Neural cell (in vitro differentiated cells): ENCODE measurements around the gene ZSWIM8. TPM values are rescaled to one million over a fixed set of nuclear protein-coding genes. Genes with fewer than 3 reads are reported as not detected.

Experiments
- H2AFZ ChIP-seq: fragments of 200-600, 300-800 bp; sonication (generic), shearing (Covaris generic); 2 replicates; pipeline ENCODE4 v1.6.0; 2014; ENCODE audit warnings: low read depth, mild to moderate bottlenecking, antibody characterized with exemption, low read length, moderate library complexity
- H3F3A ChIP-seq: fragments of 200-600 bp; shearing (Covaris generic); 2 replicates; pipeline ENCODE4 v1.6.1; 2016; ENCODE audit warnings: mild to moderate bottlenecking, moderate library complexity, mixed read lengths, antibody characterized with exemption, low read length; ENCODE audit not compliant: insufficient read depth, poor library complexity, severe bottlenecking
- H3K27ac ChIP-seq: fragments of 200-600, 300-800 bp; sonication (generic), shearing (Covaris generic); 2 replicates; pipeline ENCODE4 v1.5.1; 2014; ENCODE audit warnings: mild to moderate bottlenecking, low read length, moderate library complexity
- H3K27me3 ChIP-seq: fragments of 300-800, 200-600 bp; sonication (generic), shearing (Covaris generic); 2 replicates; pipeline ENCODE4 v1.6.0; 2014; ENCODE audit warnings: mild to moderate bottlenecking, low read depth, low read length, moderate library complexity; ENCODE audit not compliant: insufficient read depth
- H3K36me3 ChIP-seq: fragments of 300-800, 200-600 bp; sonication (generic), shearing (Covaris generic); 2 replicates; pipeline ENCODE4 v1.5.1; 2014; ENCODE audit warnings: mild to moderate bottlenecking, antibody characterized with exemption, low read length, moderate library complexity; ENCODE audit not compliant: insufficient read depth
- H3K4me2 ChIP-seq: fragments of 300-800, 200-600 bp; sonication (generic), shearing (Covaris generic); 2 replicates; pipeline ENCODE4 v1.6.0; 2014; ENCODE audit warnings: mild to moderate bottlenecking, low read length
- H3K4me3 ChIP-seq: fragments of 300-800, 200-600 bp; sonication (generic), shearing (Covaris generic); 2 replicates; pipeline ENCODE4 v1.5.1; 2014; ENCODE audit warnings: mild to moderate bottlenecking, low read length, moderate library complexity
- H3K79me2 ChIP-seq: fragments of 200-600 bp; shearing (Covaris generic); replicated peaks from 2 replicates; pipeline ENCODE4 v1.6.0; 2014; ENCODE audit warnings: mild to moderate bottlenecking, low read length, moderate library complexity; ENCODE audit not compliant: insufficient read depth
- H3K9ac ChIP-seq: fragments of 300-800, 200-600 bp; sonication (generic), shearing (Covaris generic); 2 replicates; pipeline ENCODE4 v1.6.1; 2016; ENCODE audit warnings: mild to moderate bottlenecking, low read length, mixed read lengths
- H3K9me2 ChIP-seq: fragments of 200-600 bp; shearing (Covaris generic); 2 replicates; pipeline ENCODE4 v1.6.1; 2016; ENCODE audit warnings: mild to moderate bottlenecking, low read length, mixed read lengths; ENCODE audit not compliant: insufficient read depth
- H3K9me3 ChIP-seq: fragments of 200-600, 300-800 bp; sonication (generic), shearing (Covaris generic); 2 replicates; pipeline ENCODE4 v1.6.1; 2016; ENCODE audit warnings: mild to moderate bottlenecking, mixed run types, low read length, moderate library complexity, mixed read lengths
- H4K20me1 ChIP-seq: fragments of 200-600 bp; shearing (Covaris generic); 2 replicates; pipeline ENCODE4 v1.6.1; 2016; ENCODE audit warnings: mild to moderate bottlenecking, mixed run types; ENCODE audit not compliant: insufficient read depth
- CTCF ChIP-seq: fragments of 450-650 bp; IDR thresholded peaks from 2 replicates; pipeline ENCODE4 v1.5.1; 2014; ENCODE audit warnings: antibody characterized with exemption, mild to moderate bottlenecking, moderate library complexity; ENCODE audit not compliant: poor library complexity, severe bottlenecking
- EP300 ChIP-seq: fragments of 450-650 bp; conservative IDR thresholded peaks from 2 replicates; pipeline ENCODE4 v1.6.1; 2014; ENCODE audit warnings: antibody characterized with exemption, mild to moderate bottlenecking, moderate library complexity; ENCODE audit not compliant: poor library complexity, severe bottlenecking
- EZH2 ChIP-seq: fragments of 200-600, 300-800 bp; shearing (Covaris generic), sonication (generic); IDR thresholded peaks from 2 replicates; pipeline ENCODE4 v1.6.1; 2014; ENCODE audit warnings: antibody characterized with exemption, low read length, borderline replicate concordance, mild to moderate bottlenecking; ENCODE audit not compliant: insufficient read depth, poor library complexity, severe bottlenecking
- MXI1 ChIP-seq: fragments of 450-650 bp; conservative IDR thresholded peaks from 2 replicates; pipeline ENCODE4 v1.6.1; 2014; ENCODE audit warnings: antibody characterized with exemption, mild to moderate bottlenecking; ENCODE audit not compliant: poor library complexity, severe bottlenecking
- POLR2AphosphoS5 ChIP-seq: IDR thresholded peaks from 2 replicates; pipeline ENCODE4 v1.6.1; 2012
- RAD21 ChIP-seq: fragments of 450-650 bp; conservative IDR thresholded peaks from 2 replicates; pipeline ENCODE4 v1.6.1; 2014; ENCODE audit warnings: antibody characterized with exemption, mild to moderate bottlenecking, moderate library complexity
- REST ChIP-seq: IDR thresholded peaks from 2 replicates; pipeline ENCODE4 v1.6.1; 2012; ENCODE audit warnings: borderline replicate concordance
- SMC3 ChIP-seq: fragments of 450-650 bp; conservative IDR thresholded peaks from 2 replicates; pipeline ENCODE4 v1.6.1; 2014; ENCODE audit warnings: antibody characterized with exemption, mild to moderate bottlenecking, moderate library complexity; ENCODE audit not compliant: poor library complexity
- TAF1 ChIP-seq: IDR thresholded peaks from 2 replicates; pipeline ENCODE4 v1.6.1; 2012; ENCODE audit warnings: low read depth
- polyA plus RNA-seq: library from polyadenylated mRNA; depleted of rRNA; stranded (reverse); fragments of >200 nt; gene quantifications from 2 replicates; pipeline ENCODE4 v1.2.3, GENCODE V29; 2014

Gene ZSWIM8
- polyA plus RNA-seq, 1 donor from 2014 or later: 69.1 TPM

GRCh38 chr10:73847031-73847430, 61.6 kb downstream of the ZSWIM8 start:
- H3K9me3 ChIP-seq: no peaks in the 10 kb centered on the region
- H3K4me2 ChIP-seq: no peak overlapping the region
- no peaks in the 10 kb centered on the region for H4K20me1 ChIP-seq
- H3K27ac ChIP-seq: no peak overlapping the region
- no peak overlapping the region for H3K9ac ChIP-seq
- no peaks in the 10 kb centered on the region for H3K27me3 ChIP-seq
- TF ChIP-seq CTCF (no peak), EZH2 (no peak), MXI1 (no peak), POLR2AphosphoS5 (no peak), EP300 (no peak), TAF1 (no peak), RAD21 (no peak), SMC3 (no peak), REST (no peak)
- H3F3A ChIP-seq: no peaks in the 10 kb centered on the region
- no peak overlapping the region for H2AFZ ChIP-seq
- no peak overlapping the region for H3K4me3 ChIP-seq
- no peaks in the 10 kb centered on the region for H3K9me2 ChIP-seq
- H3K79me2 ChIP-seq: no peaks in the 10 kb centered on the region
- H3K36me3 ChIP-seq: no peaks in the 10 kb centered on the region

GRCh38 chr10:73848821-73849489, 63.5 kb downstream of the ZSWIM8 start:
- Histone ChIP-seq H3K36me3 (no peaks in the 10 kb centered on the region), H3F3A (no peaks in the 10 kb centered on the region), H4K20me1 (no peaks in the 10 kb centered on the region), H3K4me3 (no peak overlapping the region), H2AFZ (no peak overlapping the region), H3K27ac (no peak overlapping the region), H3K9ac (no peak overlapping the region), H3K9me2 (no peaks in the 10 kb centered on the region), H3K4me2 (no peak overlapping the region), H3K27me3 (no peaks in the 10 kb centered on the region), H3K79me2 (no peaks in the 10 kb centered on the region), H3K9me3 (no peaks in the 10 kb centered on the region)
- TF ChIP-seq REST: no peak
- TF ChIP-seq EP300: no peak
- no peak for TF ChIP-seq TAF1
- TF ChIP-seq CTCF: peak; percentile 97
- TF ChIP-seq POLR2AphosphoS5: no peak
- no peak for TF ChIP-seq EZH2
- TF ChIP-seq MXI1: peak; percentile 21
- peak; percentile 96 for TF ChIP-seq SMC3
- TF ChIP-seq RAD21: peak; percentile 93
